Pancreas (tissue), 10 donors: ENCODE measurements around the gene POLRMT. TPM values are rescaled to one million over a fixed set of nuclear protein-coding genes. Genes with fewer than 3 reads are reported as not detected.

ENCODE experiments used
- ATAC-seq, 4 donors: fragments of 200-7000 bp; cut with Tn5 transposase; one replicate each; pipeline versions ENCODE4 v1.8.0 to v1.9.1; 2020; ENCODE audit warnings: mild to moderate bottlenecking in 4 of 4, moderate library complexity in 4 of 4
- DNase-seq, 6 donors: peaks; one replicate each; pipeline ENCODE4 v3.0.0-alpha.2; 2020
- FAIRE-seq: peaks from 2 replicates; lab custom pipeline; 2012; peaks lifted over from hg19 to GRCh38; lab: Jason Lieb, UNC
- H3K27ac ChIP-seq, 4 donors: fragments of 200-600 bp; sonication (generic); 1 replicate in 3 of 4; 2 replicates in 1 of 4; pipeline versions ENCODE4 v1.5.0 to v1.8.0; 2020
- H3K27me3 ChIP-seq, 4 donors: fragments of 200-600 bp; one replicate each; pipeline ENCODE4 v1.8.0; 2021
- H3K36me3 ChIP-seq, 3 donors: fragments of 200-600 bp; sonication (generic) in 1 of 3; one replicate each; pipeline versions ENCODE4 v1.5.0 to v1.8.0; 2020 to 2021
- H3K4me1 ChIP-seq, 3 donors: fragments of 200-600 bp; one replicate each; pipeline ENCODE4 v1.8.0; 2021
- H3K4me3 ChIP-seq, 4 donors: fragments of 200-600 bp; sonication (generic) in 2 of 4; one replicate each; pipeline versions ENCODE4 v1.5.0 to v1.8.0; 2020 to 2021
- H3K9me3 ChIP-seq, 4 donors: fragments of 200-600 bp; one replicate each; pipeline ENCODE4 v1.8.0; 2021
- WGBS, 2 donors: extraction: QIAGEN DNeasy Blood & Tissue Kit; methylation state at CpG; one replicate each; pipeline ENCODE4 v1.1.7; 2013; 5-methylcytosine and 5-hydroxymethylcytosine counted together
- intact Hi-C, 3 donors: fragments of 100-400 bp; cut with DNase I; formaldehyde crosslinking; loops; one replicate each; pipeline versions ENCODE4 v1.11.1 to v1.14.2; 2022
- polyA plus RNA-seq, 2 donors: library from polyadenylated mRNA; stranded (reverse); fragments of 200-250 nt; gene quantifications; one replicate each; pipeline ENCODE4 v1.2.3, GENCODE V29; 2013
- total RNA-seq, 6 donors: library from RNA; stranded (reverse); fragmentation: NEBNext Ultra II Directional in 4 of 6; extraction: Animal tissue kit (Norgen Biotek cat#: 25700) in 4 of 6; gene quantifications; one replicate each; pipeline versions ENCODE4 v1.2.1 to v1.2.4, GENCODE V29; 2021 to 2023
- TF ChIP-seq, protein P1 (sequence below), 4 donors: fragments of 200-600 bp; sonication (generic) in 3 of 4; IDR thresholded peaks; one replicate each; pipeline versions ENCODE4 v1.5.0 to v1.8.0; 2021; ENCODE audit warnings: antibody characterized with exemption in 4 of 4
- donor health status: healthy with polysubstance abuse.
- donor health status: DM: no; HTN: no; CAD: no; lungs with moderate emphysema.
- donor health status: DM: no; HTN: no; CAD: no.
- donor health status: control.
- donor health status: control.
- donor health status: Bipolar disorder and iron deficiency.
- donor health status: DM: yes; HTN: yes; CAD: no.
- donor health status: DM: no; HTN: no; CAD: no.
- donor health status: DM: no; HTN: no; CAD: no.
- donor health status: DM: yes; HTN: yes; CAD: no.

The POLRMT gene
- total and polyA plus RNA-seq, 8 donors: 19.3 to 101 (median 28.1) TPM

GRCh38 chr19:664913-665443 lies 31.6 kb upstream of the POLRMT start:
- Histone ChIP-seq H3K9me3 (no peaks in the 10 kb centered on the region), H3K4me3 (peak overlapping the region in 1 of 4 donors; percentile 23), H3K36me3 (no peaks in the 10 kb centered on the region), H3K4me1 (peaks cover 0 to 18% (median 8%) of the 10 kb centered on the region in 3 donors), H3K27ac (no peak overlapping the region), H3K27me3 (no peaks in the 10 kb centered on the region)
- 6 to 11% methylated on average over 24 of the region's 24 CpGs for WGBS, 2 donors
- DNase-seq (peak; percentile 74 to 92 (median 86)), ATAC-seq (peak; percentile 42 to 67 (median 60)), FAIRE-seq (no peak)
- intact Hi-C loops: loop anchor here in 2 of 3 donors (5.0 to 10.0 kb wide), 2 partner anchors 67 to 70 kb away; no protein-coding TSS in a partner anchor
- TF ChIP-seq, protein P1, sequence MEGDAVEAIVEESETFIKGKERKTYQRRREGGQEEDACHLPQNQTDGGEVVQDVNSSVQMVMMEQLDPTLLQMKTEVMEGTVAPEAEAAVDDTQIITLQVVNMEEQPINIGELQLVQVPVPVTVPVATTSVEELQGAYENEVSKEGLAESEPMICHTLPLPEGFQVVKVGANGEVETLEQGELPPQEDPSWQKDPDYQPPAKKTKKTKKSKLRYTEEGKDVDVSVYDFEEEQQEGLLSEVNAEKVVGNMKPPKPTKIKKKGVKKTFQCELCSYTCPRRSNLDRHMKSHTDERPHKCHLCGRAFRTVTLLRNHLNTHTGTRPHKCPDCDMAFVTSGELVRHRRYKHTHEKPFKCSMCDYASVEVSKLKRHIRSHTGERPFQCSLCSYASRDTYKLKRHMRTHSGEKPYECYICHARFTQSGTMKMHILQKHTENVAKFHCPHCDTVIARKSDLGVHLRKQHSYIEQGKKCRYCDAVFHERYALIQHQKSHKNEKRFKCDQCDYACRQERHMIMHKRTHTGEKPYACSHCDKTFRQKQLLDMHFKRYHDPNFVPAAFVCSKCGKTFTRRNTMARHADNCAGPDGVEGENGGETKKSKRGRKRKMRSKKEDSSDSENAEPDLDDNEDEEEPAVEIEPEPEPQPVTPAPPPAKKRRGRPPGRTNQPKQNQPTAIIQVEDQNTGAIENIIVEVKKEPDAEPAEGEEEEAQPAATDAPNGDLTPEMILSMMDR (IDR thresholded peaks at IDR 0.05): peak; percentile 75 to 90 (median 85)

GRCh38 chr19:663682-664117 lies 30.4 kb upstream of the POLRMT start:
- Histone ChIP-seq H3K27ac (peak overlapping the region; percentile 74 to 93 (median 82)), H3K4me3 (peak overlapping the region; percentile 7 to 99 (median 62)), H3K4me1 (peaks cover 0 to 22% (median 8%) of the 10 kb centered on the region in 3 donors), H3K9me3 (no peaks in the 10 kb centered on the region), H3K27me3 (no peaks in the 10 kb centered on the region), H3K36me3 (no peaks in the 10 kb centered on the region)
- DNase-seq (no peak), FAIRE-seq (no peak), ATAC-seq (peak in 1 of 4 donors; percentile 1)
- TF ChIP-seq, protein P1 (IDR thresholded peaks at IDR 0.05): no peak
- intact Hi-C loops: loop anchor here in 1 of 3 donors (10.0 kb wide), 1 partner anchor 71 kb away; no protein-coding TSS in a partner anchor
- WGBS, 2 donors: 47 to 54% methylated on average over 18 of the region's 18 CpGs

GRCh38 chr19:662962-663681 lies 29.8 kb upstream of the POLRMT start, which contains the start of gene RNF126:
RNF126 (minus strand) TSS chr19:663214; CDS start chr19:663121, 93 bp downstream.
- intact Hi-C loops: loop anchor here in 1 of 3 donors (10.0 kb wide), 1 partner anchor 72 kb away; no protein-coding TSS in a partner anchor

GRCh38 chr19:662207-662961 lies 29.0 kb upstream of the POLRMT start:
- H3K4me1 ChIP-seq: peaks cover 0 to 22% (median 8%) of the 10 kb centered on the region in 3 donors

More at GRCh38 chr19:662962-663681, 29.8 kb upstream of the POLRMT start, which contains the start of gene RNF126:
- 1% methylated on average over 33 to 97 of the region's 97 CpGs for WGBS, 2 donors
- Histone ChIP-seq H3K4me1 (peaks cover 0 to 22% (median 8%) of the 10 kb centered on the region in 3 donors), H3K27me3 (no peaks in the 10 kb centered on the region), H3K27ac (peak within 1 kb of the TSS; percentile 79 to 93 (median 84)), H3K9me3 (no peaks in the 10 kb centered on the region), H3K36me3 (no peaks in the 10 kb centered on the region), H3K4me3 (peak within 1 kb of the TSS; percentile 80 to 100 (median 98))
- TF ChIP-seq, protein P1 (IDR thresholded peaks at IDR 0.05): no peak
- ATAC-seq: peak; percentile 82 to 86 (median 84)
- FAIRE-seq: no peak
- peak; percentile 82 to 98 (median 95) for DNase-seq

More at GRCh38 chr19:662207-662961, 29.0 kb upstream of the POLRMT start:
- TF ChIP-seq, protein P1 (IDR thresholded peaks at IDR 0.05): no peak
- intact Hi-C loops: loop anchor here in 1 of 3 donors (10.0 kb wide), 1 partner anchor 72 kb away; no protein-coding TSS in a partner anchor
- DNase-seq (peak in 5 of 6 donors; percentile 59 to 88 (median 75)), FAIRE-seq (no peak), ATAC-seq (peak in 2 of 4 donors; percentile 11 to 28)
- Histone ChIP-seq H3K4me3 (peak overlapping the region; percentile 80 to 100 (median 98)), H3K36me3 (no peaks in the 10 kb centered on the region), H3K27me3 (no peaks in the 10 kb centered on the region), H3K27ac (peak overlapping the region; percentile 56 to 85 (median 66)), H3K9me3 (no peaks in the 10 kb centered on the region)
- 0 to 1% methylated on average over 60 to 81 of the region's 81 CpGs for WGBS, 2 donors
